Tibial nerve (tissue), 3 donors: ENCODE data around the gene NOL8.

Experiments
- CTCF ChIP-seq, 5 experiments: fragments of 200-600 bp in 3 of 5; fragments of 450-650 bp in 2 of 5; sonication (generic) in 3 of 5; IDR thresholded peaks; one replicate each; pipeline ENCODE4 v1.5.1; 2016 to 2019; ENCODE audit warnings: antibody characterized with exemption in 5 of 5, mild to moderate bottlenecking in 3 of 5, moderate library complexity in 2 of 5
- POLR2A ChIP-seq, 2 donors: fragments of 450-650 bp; IDR thresholded peaks; one replicate each; pipeline ENCODE4 v1.6.1; 2017; ENCODE audit warnings: antibody characterized with exemption in 2 of 2, mild to moderate bottlenecking in 2 of 2, moderate library complexity in 2 of 2

GRCh38 chr9:92345582-92345981, 20.4 kb upstream of the NOL8 start:
- TF ChIP-seq CTCF (IDR thresholded peaks at IDR 0.05): no peak
- no peak for TF ChIP-seq POLR2A (IDR thresholded peaks at IDR 0.05)
